GM19240 (cell line): ENCODE measurements around the gene LAMA2.

Source experiments
- DNase-seq: peaks from one replicate; pipeline ENCODE4 v3.0.0; 2011; ENCODE audit warnings: low spot score; ENCODE audit not compliant: insufficient read length

The LAMA2 gene, protein sequence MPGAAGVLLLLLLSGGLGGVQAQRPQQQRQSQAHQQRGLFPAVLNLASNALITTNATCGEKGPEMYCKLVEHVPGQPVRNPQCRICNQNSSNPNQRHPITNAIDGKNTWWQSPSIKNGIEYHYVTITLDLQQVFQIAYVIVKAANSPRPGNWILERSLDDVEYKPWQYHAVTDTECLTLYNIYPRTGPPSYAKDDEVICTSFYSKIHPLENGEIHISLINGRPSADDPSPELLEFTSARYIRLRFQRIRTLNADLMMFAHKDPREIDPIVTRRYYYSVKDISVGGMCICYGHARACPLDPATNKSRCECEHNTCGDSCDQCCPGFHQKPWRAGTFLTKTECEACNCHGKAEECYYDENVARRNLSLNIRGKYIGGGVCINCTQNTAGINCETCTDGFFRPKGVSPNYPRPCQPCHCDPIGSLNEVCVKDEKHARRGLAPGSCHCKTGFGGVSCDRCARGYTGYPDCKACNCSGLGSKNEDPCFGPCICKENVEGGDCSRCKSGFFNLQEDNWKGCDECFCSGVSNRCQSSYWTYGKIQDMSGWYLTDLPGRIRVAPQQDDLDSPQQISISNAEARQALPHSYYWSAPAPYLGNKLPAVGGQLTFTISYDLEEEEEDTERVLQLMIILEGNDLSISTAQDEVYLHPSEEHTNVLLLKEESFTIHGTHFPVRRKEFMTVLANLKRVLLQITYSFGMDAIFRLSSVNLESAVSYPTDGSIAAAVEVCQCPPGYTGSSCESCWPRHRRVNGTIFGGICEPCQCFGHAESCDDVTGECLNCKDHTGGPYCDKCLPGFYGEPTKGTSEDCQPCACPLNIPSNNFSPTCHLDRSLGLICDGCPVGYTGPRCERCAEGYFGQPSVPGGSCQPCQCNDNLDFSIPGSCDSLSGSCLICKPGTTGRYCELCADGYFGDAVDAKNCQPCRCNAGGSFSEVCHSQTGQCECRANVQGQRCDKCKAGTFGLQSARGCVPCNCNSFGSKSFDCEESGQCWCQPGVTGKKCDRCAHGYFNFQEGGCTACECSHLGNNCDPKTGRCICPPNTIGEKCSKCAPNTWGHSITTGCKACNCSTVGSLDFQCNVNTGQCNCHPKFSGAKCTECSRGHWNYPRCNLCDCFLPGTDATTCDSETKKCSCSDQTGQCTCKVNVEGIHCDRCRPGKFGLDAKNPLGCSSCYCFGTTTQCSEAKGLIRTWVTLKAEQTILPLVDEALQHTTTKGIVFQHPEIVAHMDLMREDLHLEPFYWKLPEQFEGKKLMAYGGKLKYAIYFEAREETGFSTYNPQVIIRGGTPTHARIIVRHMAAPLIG (N-terminal part only)

DNA sequence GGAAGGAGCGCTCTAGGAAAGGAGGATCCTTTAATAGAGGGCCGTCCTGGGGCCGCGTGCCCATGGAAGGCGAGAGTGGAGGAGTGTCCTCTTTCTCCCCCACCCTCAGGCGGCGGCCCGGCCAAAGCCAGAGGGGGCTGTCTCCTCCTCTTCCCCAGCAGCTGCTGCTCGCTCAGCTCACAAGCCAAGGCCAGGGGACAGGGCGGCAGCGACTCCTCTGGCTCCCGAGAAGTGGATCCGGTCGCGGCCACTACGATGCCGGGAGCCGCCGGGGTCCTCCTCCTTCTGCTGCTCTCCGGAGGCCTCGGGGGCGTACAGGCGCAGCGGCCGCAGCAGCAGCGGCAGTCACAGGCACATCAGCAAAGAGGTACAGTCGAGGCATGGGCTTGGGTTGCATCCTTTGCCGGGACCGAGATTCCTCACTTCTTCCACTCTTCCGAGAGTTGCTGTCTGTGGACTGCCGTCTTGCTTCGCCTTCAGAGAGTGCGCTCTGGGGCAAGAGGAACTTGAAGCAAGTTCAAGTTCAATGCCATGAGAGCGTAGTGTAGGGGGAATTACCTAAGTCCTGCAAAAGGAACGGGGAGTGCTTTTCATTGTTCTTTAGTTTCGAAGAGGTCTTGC, at the start of gene LAMA2:
LAMA2 (plus strand) TSS at position 148 of the 621 bp plus-strand sequence; CDS start at position 256, 108 bp downstream.
- DNase-seq: no peak

DNA sequence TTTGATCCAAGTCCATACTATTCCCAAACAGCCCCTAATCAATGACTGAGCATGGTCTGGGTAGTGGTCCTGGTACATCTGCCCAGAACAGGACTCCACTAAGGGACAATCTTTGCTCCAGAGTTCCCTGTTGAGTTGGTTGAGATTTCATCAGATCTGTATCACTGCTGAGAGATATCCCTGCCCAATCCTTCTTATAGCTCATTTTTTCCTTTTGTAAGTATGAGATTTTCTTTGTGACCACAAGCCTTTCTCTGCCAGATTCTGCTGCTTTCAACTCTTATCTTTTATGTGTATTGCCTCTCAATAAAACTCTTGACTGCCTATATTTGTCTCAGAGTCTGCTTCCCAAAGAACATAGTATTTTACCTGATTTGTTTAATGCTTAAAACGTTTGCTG, 46.2 kb upstream of the LAMA2 start:
- DNase-seq: no peak

DNA sequence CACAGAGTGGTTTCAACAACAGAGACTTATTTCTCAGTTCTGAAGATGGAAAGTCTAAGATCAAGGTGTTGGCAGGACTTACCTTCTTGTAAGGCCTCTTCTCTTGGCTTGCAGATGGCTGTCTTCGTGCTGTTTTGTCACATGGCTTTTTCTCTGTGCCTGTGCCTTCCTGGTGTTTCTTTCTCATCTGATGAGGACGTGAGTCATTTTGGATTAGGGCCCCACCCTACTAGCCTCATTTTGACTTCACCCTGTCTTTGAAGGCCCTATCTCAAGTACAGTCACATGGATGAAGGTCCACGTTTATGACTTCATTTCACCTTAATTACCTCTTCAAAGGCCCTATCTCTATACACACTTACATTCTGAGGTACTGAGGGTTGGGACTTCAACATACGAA, 41.4 kb upstream of the LAMA2 start:
- DNase-seq: no peak

DNA sequence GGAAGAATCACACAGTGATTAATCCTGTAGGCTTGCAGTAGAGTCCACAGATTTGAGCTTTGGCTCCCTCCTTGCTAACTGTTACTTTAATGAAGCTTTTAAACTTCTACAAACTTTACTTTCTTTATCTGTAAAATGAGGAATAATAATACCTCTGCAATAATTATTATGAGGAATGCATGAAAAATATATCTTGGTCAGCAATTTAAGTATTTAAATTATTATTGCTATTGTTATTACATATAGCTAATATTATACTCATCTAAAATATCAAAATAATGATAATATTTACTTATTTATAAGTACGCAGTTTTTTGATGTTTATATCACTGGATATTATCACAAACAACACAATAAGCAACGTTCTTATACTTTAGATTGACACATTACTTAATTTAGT, 38.3 kb upstream of the LAMA2 start:
- DNase-seq: no peak

DNA sequence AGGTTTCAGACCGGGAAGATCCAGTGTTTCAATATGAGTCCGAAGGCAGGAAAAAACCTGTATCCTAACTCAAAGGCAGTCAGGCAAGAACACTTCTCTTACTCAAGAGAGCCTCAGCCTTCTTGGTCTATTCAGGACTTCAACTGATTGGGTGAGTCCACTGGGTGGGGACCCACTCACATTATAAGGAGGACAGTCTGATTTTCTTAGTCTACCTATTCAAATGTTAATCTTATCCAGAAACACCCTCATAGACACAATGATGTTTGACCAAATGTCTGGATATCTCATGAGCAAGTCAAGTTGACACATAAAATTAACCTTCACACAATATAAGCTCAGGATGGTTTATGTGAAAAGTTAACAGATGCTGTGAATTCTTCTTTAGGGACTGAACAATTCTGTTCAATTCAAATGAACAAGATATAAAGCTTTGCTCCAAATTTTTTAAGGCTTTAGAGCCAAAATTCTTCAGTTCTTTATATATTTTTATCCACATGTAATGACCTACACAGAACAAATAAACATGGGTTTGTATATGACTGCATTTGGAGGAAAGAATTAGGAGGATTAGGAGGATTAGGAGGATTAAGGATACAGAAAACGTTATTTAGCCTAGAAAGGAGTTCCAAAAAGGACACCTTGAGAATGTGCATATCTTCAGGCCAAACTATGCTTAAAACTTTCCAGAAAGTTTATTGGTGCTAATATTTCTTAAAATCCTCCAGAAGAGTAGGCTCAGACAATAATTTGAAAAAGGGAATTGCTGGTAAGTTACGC, 35.3 kb upstream of the LAMA2 start:
- no peak for DNase-seq

DNA sequence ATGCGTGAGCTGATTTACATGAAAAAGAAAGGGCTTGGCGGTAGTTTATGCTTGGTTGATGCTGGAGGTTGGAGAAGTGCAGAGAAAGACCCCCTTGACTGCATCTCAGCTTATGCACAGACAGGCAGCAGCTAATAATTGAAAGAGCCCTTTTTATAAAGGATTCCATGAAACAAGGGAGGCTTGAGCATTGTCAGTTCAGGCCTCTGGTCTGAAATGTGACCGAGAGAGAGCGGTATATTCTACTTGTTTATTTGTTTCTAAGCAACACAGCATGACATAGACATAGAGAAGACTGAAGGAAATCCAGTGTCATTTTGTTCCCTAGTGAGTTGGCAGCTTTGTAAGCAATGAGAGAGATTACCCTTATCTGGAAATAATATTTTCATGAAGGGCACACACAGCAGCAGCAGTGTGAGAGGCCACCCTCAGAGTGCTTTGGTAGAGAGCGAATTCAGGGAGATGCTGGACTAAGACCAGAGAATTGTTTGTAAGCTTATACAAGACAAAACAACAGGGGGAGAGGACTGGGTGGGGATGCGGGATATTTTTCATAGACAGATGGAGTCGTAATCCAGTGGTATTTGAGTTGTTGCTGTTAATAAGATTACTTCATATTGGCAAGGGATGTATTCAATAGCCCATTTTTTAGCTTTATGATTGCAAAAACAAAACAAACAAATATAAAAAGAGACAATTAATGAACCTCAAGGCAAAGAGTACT, 34.6 kb upstream of the LAMA2 start:
- DNase-seq: no peak

DNA sequence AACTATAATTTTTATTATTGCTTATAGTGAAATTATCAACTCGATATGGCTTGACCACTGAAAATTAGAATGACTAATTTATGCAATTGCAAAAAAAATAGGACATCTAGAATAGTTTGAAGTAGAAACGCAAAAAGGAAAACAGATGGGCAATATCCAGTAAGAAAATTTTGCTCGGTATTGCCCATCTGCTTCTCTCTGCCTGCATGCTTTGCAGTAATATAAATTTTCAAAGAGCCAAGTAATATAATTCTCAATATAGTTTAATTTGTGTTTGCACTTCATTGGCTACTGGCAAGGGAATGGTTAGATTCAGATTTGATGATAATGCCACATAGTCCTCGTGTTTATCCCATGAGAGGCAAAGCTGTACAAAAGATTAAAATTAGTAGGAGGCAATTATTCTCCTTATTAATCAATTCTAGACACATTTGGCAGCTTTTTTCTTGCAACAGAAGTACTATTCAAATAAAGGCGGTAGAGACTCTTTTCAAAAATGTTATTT, 27.3 kb upstream of the LAMA2 start:
- no peak for DNase-seq

DNA sequence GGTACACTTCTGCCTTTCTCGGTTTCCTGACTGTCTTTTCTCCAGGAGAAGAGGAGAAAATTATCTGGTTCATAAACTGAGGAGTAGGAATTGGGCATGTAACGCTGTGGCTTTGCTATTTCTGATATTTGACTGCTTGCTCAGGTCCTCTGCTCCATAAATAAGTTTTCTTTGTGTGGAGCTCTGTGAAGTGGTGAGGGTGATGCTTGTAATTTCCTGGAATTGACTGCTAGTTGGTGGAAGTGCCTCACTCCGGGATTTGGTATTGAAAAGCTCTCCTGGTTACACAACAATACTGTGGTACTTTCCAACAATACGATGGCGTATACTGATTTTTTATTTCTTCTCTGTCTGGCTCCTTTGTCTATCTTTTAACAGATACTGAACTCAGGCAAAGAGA, 25.1 kb upstream of the LAMA2 start:
- DNase-seq: no peak

DNA sequence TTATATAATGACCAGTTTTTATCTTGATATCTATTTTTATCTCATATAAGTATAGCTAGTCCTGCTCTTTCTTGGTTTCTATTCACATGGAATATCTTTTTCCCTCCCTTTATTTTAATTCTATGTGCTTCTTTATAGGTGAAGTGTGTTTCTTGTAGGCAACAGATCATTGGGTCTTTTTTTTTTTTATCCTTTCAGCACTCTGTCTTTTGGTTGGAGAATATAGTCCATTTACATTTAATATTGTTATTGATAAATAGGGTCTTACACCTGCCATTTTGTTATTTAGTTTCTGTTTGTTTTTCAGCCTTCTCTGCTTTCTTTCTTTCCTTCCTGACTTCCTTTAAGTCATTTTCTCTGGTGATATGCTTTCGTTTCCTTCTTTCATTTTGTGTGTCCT, 22.2 kb upstream of the LAMA2 start:
- DNase-seq: no peak

DNA sequence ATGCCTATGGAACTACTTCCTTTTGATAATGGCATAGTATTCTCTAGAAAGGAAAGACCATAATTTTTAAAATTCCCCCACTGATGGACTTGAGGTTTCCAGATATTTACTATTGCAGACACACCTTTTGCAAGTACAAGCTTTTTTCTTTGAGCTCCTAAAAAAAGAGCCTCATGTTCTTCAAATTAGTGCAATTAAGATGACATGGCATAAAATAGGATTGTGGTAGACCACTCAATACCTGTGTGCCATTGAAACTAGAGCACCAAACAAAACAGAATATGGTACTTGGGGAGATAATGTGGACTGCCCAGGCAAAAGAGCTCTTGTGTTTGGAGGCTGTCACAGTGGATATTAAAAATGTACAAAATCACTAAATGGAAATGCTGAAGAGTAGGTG, 19.0 kb upstream of the LAMA2 start:
- no peak for DNase-seq

DNA sequence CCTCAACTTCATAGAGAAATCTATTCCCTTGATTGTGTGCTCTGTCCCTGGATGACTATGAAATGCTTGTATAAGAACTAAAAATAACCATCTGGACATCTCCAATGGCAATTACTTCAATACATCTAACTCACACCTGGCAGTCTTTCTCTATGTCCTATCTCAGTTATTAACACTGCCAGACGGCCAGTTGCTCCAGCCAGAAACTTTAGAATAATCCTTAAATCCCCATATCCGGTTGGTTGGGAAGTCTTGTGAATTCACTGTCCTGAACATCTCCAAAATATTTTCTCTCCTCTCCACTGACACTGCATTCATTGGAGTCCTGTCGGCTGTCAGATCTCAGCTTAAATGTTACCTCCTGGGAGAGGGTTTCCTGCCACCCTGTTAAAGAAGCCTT, 12.2 kb upstream of the LAMA2 start:
- DNase-seq: no peak

DNA sequence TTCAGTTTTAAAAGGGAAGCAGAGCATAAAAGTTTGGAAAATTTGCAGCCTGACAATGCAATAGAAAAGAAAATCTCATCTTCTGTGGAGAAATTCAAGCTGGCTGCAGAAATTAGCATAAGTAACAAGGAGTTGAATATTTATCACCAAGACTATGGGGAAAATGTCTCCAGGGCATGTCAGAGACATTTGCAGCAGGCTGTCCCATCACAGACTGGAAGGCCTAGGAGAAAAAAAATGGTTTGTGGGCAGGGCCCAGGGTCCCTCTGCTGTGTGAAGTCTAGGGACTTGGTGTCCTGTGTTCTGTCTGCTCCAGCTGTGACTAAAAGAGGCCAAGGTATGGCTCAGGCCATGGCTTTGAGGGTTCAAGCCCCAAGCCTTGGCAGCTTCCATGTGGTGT, 8.1 kb upstream of the LAMA2 start:
- DNase-seq: no peak

DNA sequence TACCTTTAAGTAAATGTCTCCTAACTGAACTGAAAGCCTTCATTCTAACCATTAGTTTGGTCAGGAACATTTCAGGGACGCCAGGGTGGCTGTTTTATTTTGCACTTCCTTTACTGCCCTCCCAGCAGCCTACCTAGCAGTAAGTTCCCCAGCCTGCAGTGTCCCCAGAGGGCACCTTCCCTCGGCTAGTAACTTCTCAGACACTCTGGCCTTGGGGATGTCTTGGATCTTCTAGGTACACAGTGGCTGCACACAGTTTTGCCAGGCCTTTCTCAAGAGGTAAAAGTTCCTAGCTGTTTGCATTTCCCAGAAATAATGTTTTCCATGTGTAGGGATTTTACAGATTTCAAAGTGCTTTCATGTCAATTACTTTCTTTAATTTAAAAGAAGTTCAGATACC, 378 bp upstream of the LAMA2 start:
- no peak for DNase-seq

DNA sequence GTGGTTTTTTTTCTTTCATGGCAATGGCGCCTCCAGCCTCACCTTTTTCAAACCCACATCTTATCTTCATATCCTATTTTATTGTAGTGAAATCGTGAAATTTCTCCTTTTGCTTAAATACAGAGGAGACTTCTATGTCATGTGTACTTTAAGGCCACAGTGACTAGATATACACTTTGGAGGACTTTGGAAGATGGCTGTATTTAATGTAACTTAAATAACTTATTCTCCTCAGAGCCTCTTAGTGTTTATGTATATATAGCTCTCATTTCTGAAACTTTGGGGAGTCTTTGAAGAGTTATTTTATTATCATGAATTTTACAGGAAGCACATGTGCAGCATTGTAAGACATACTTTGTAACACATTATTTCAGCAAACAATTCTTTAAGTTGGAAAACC, 968 bp downstream of the LAMA2 start:
- DNase-seq: no peak

DNA sequence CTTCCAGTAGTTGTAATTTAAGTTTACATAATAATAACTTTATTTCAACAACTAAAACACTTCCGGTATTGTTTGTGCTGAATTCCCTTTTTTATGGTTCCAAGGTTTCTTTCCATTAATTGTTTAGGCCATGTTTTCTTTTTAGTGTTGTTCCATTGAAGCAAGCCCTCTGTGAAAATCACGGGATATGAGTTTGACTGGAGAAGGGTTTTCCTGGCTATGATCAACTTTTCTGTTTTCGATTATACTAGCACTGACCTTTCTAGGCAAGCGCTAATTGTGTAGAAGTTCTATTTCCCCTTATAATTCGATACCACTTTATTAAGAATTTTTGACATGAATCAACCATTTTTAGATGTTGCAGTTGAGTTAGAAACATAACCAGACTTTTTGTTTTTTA, 2.4 kb downstream of the LAMA2 start:
- DNase-seq: no peak

DNA sequence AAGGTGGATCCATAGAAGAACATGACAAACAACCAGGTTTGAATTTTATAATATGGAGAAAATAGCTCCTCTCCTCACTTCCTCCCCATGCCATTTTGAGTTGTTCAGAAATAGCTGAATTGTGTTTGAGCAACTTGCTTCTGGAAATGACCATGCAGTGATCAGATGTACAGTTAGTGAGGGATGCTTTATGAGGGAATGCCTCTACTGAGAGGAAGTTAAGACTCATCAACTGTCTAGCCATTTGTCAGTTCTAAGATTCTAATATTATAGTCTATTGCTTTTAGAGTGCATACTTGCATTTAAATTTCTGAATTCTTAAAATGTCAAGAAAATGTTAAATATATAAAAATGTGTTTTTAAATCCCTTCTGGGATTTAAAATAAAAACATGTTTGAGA, 3.8 kb downstream of the LAMA2 start:
- DNase-seq: no peak

DNA sequence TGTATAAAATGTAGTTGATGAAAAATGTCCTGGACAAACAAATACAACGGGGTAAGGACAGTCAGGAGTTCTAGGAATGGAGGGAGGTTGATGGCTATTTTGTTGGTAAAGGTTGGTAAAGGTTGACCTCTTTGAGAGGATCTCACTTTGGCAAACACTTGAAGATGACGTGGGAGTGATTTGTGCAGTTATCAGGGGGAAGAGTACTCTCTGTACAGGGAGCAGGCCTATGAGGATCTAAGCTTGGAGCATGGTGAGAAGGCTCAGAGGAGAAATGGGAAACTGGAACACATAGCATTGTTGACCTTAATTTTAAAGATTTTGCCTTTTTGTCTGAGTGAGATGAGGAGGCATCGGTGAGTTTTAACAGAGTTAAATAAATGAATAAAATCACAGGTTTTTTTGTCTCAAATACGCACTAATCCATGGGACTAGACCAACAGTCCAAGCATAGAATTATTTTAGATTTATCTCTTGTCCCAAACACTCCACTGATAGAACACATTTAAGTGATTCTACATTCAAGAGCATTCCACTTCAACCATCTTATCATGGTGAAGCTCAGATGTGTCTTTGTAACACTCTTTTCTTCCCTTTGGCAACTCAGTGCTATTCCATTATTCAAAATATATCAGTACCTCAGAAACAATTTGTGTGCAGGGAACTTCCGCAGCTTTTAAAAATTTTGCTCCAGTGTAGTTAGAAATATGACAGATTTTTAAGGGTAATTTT, 5.7 kb downstream of the LAMA2 start:
- DNase-seq: no peak

DNA sequence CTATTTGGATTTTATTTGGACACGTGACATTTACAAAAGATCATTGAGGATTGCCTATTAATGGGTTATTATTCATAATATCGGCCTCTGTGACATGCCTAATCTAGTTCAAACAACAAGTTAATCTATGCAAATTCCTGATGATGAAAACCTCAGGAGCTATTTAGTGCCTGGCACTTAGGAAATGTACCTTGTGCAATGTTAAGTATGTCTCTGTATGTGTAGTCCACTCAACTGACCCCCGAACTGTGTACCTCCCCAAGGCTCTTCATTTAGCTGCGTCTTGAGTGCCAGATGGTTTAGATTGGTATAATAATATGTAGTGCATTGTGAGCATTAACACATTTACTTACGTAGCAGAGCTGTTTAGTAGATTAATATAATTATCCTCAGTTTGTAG, 6.9 kb downstream of the LAMA2 start:
- DNase-seq: no peak

DNA sequence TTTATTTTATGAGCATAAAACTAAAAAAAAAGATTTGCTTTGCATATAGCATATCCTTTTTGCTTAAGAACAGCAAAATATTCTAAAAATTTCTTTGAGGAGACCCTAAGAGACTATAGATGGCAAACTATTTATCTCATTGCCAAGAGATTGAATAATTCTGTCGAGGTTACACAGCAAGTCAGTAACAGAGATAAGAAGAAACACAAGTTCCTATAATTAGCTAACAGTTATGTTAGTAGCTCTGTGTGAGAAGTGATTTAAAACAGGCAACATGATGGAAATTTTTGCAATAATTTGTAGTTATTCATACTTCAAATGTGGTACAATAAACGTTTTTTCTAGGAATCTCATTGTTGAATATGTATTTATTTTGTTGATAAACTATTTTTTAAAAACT, 9.1 kb downstream of the LAMA2 start:
- no peak for DNase-seq
